Activated T-cell treated with anti-CD3 and anti-CD28 coated beads, Interleukin-2, amount 50 U/mL, for 4 hours (primary cell): ENCODE data around the gene ESM1. TPM values are rescaled to one million over a fixed set of nuclear protein-coding genes. Genes with fewer than 3 reads are reported as not detected.

Source experiments
- ATAC-seq, 2 donors: fragments of 200-7000 bp; cut with Tn5 transposase; one replicate each; pipeline ENCODE4 v1.10.0; 2021
- DNase-seq: peaks from one replicate; pipeline ENCODE4 v3.0.0-alpha.2; 2020
- H3K27me3 Mint-ChIP-seq: one replicate; pipeline ENCODE4 v1.8.0; 2021; ENCODE audit warnings: low read depth, mixed read lengths
- H3K36me3 Mint-ChIP-seq: one replicate; pipeline ENCODE4 v1.8.0; 2022; ENCODE audit warnings: mixed read lengths; ENCODE audit not compliant: insufficient read depth
- H3K4me1 Mint-ChIP-seq: one replicate; pipeline ENCODE4 v1.8.0; 2021; ENCODE audit warnings: low read depth, mixed read lengths
- H3K4me3 Mint-ChIP-seq: one replicate; pipeline ENCODE4 v1.8.0; 2021; ENCODE audit warnings: mild to moderate bottlenecking, moderate library complexity, mixed read lengths
- H3K9me3 Mint-ChIP-seq: one replicate; pipeline ENCODE4 v1.8.0; 2021; ENCODE audit warnings: mixed read lengths
- total RNA-seq, 3 donors: library from RNA; stranded (reverse); gene quantifications; one replicate each; pipeline ENCODE4 v1.2.1, GENCODE V29; 2021

ESM1 gene
- total RNA-seq, 3 donors from 2014 or later: 0.18 TPM; not detected in 2

DNA sequence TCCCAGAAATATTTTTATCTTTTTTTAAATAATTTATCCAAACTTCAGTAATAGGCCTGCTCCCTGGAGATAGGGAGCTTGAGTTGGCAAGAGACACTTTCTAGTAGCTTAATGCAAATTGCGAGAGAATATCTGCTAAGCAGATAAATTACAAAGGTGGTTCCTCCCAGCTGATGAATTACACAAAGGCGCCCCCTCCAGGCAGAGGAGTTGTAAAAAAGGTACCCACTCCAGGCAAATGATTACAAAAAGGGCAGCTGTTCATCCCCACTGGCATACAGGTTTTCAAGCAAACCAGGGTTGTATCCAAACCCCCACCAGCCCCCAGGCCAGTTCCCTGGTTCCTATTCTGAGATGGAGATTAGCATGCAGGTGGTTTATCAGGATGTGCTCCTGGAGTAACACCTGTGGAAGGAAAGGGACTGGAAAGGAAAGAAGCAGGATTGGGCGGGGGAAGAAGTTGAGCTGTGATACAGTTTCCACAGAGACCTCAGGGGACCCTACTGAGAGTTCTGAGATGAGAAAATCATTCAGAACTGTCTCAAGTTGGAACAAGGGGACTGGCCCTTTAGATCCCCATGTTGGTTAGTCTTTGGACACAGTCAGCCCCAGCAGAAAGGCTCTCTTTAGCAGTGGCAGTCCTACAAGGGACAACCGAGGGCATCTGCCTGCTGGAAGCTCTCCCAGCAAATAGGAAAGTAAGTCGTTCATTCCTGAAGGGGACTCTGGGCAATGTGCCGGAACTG, 25.5 kb downstream of the ESM1 start:
- Mint-ChIP-seq H3K4me3 (no peak overlapping the region), H3K9me3 (no peaks in the 10 kb centered on the region), H3K4me1 (peaks cover 11% of the 10 kb centered on the region), H3K36me3 (no peaks in the 10 kb centered on the region), H3K27me3 (peaks cover 7% of the 10 kb centered on the region)
- ATAC-seq: no peak
- no peak for DNase-seq

DNA sequence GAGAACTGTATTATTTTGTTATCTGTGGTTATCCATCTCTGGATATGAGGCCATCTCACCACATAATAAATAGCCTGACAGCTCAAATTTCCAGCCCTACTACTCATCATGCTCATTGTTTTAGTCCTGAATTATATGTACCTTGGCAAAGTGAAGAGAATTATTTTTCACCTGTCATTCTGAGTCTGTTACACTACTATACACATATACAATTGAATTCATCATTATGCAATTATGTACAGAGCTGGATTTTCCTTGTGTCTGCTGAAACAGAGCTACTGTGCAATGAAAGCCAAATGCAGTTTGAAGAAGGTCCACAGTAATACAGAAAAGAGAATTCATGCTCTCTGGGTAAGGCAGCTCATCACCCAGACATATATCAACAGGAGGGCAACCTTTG, 28.5 kb downstream of the ESM1 start:
- DNase-seq (no peak), ATAC-seq (no peak)
- Mint-ChIP-seq H3K4me3 (no peak overlapping the region), H3K9me3 (no peaks in the 10 kb centered on the region), H3K36me3 (no peaks in the 10 kb centered on the region), H3K27me3 (peaks cover 7% of the 10 kb centered on the region), H3K4me1 (peaks cover 2% of the 10 kb centered on the region)

GRCh38 chr5:54947187-54947586, 38.2 kb downstream of the ESM1 start:
- Mint-ChIP-seq H3K9me3 (peaks cover 6% of the 10 kb centered on the region), H3K4me3 (no peak overlapping the region), H3K36me3 (no peaks in the 10 kb centered on the region), H3K4me1 (peaks cover 2% of the 10 kb centered on the region), H3K27me3 (no peaks in the 10 kb centered on the region)
- no peak for DNase-seq
- ATAC-seq: no peak

- DNase-seq (no peak), ATAC-seq (no peak)
- Mint-ChIP-seq H3K4me3 (no peak overlapping the region), H3K4me1 (peaks cover 2% of the 10 kb centered on the region), H3K36me3 (no peaks in the 10 kb centered on the region), H3K9me3 (peaks cover 6% of the 10 kb centered on the region), H3K27me3 (no peaks in the 10 kb centered on the region)
Observed at GRCh38 chr5:54946306-54946819, 39.0 kb downstream of the ESM1 start.

DNA sequence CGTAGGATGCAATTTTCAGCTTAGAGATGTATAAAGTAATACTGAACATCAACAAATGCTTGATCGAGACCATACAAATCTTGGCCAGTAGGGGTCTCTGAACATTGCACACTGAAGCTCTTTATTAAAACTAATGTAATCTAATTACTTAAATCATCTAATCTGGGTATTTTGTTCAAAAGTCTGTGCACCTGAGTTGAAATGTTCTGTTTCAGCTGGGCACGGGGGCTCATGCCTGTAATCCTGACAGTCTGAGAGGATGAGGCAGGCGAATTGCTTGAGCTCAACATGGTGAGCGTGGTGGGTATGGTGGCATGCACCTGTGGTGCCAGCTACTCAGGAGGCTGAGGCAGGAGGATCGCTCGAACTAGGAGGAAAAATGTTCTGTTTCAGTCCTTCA, 41.0 kb downstream of the ESM1 start:
- no peaks in the 10 kb centered on the region for H3K36me3 Mint-ChIP-seq
- peaks cover 2% of the 10 kb centered on the region for H3K4me1 Mint-ChIP-seq
- peaks cover 6% of the 10 kb centered on the region for H3K9me3 Mint-ChIP-seq
- peak; percentile 46 to 53 for ATAC-seq
- no peaks in the 10 kb centered on the region for H3K27me3 Mint-ChIP-seq
- peak; percentile 30 for DNase-seq
- H3K4me3 Mint-ChIP-seq: no peak overlapping the region

DNA sequence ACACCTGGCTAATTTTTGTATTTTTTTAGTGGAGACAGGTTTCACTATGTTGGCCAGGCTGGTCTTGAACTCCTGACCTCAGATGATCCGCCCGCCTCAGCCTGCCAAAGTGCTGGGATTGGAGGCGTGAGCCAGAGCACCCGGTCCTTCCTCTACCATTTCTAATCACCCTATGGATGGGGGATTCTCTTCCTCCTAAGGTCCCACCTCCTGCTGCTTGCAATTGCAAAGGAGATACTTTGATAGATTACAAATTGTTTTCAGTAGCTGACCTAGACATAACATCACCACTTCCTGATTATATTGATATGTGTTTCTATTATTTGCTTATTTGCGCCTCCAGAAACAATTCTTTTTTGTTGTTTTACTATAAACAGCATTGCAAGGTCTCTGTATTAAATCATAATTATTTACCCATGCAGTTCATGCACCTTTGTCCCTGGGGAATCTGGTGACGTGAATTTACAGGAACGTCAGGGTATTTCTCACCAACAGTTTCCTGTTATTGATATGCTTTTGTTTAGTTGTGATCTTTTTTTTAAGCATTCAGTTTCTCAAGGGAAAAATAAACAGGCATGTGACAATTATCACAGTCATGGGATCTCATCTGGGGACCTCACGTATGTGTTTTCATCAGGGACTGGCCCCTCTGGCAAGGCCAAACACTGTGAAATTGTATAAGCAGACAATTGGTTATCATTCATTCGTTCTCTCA, 43.2 kb downstream of the ESM1 start:
- Mint-ChIP-seq H3K36me3 (no peaks in the 10 kb centered on the region), H3K27me3 (no peaks in the 10 kb centered on the region), H3K9me3 (no peaks in the 10 kb centered on the region), H3K4me1 (peaks cover 2% of the 10 kb centered on the region), H3K4me3 (no peak overlapping the region)
- no peak for DNase-seq
- no peak for ATAC-seq

- Mint-ChIP-seq H3K4me1 (no peaks in the 10 kb centered on the region), H3K27me3 (peaks cover 4% of the 10 kb centered on the region), H3K9me3 (no peaks in the 10 kb centered on the region), H3K4me3 (no peak overlapping the region), H3K36me3 (no peaks in the 10 kb centered on the region)
- ATAC-seq: no peak
- DNase-seq: no peak
Observed at GRCh38 chr5:54936201-54936600, 49.2 kb downstream of the ESM1 start.

- Mint-ChIP-seq H3K36me3 (no peaks in the 10 kb centered on the region), H3K4me3 (no peak overlapping the region), H3K9me3 (no peaks in the 10 kb centered on the region), H3K27me3 (peaks cover 4% of the 10 kb centered on the region), H3K4me1 (no peaks in the 10 kb centered on the region)
- ATAC-seq: no peak
- DNase-seq: no peak
Observed at GRCh38 chr5:54932789-54933188, 52.6 kb downstream of the ESM1 start.

GRCh38 chr5:54930736-54931135, 54.7 kb downstream of the ESM1 start:
- no peaks in the 10 kb centered on the region for H3K4me1 Mint-ChIP-seq

More at GRCh38 chr5:54930736-54931135, 54.7 kb downstream of the ESM1 start:
- H3K4me3 Mint-ChIP-seq: no peak overlapping the region
- ATAC-seq (peak; percentile 34 to 56), DNase-seq (no peak)
- H3K36me3 Mint-ChIP-seq: no peaks in the 10 kb centered on the region
- peaks cover 4% of the 10 kb centered on the region for H3K27me3 Mint-ChIP-seq
- H3K9me3 Mint-ChIP-seq: peaks cover 8% of the 10 kb centered on the region

Other genes starting within 250 kb of the ESM1 start
- gene GZMK, start 38.7 kb upstream of the ESM1 start, total RNA-seq: under 1 TPM; 0.25 to 0.50 (median 0.35) TPM
- gene GZMA, start 117.1 kb upstream of the ESM1 start, total RNA-seq: 10 to 100 TPM in 1 of 3 donors, 1 to 10 TPM in 2; 5.6 to 14.4 (median 7.7) TPM
- gene GPX8, start 174.6 kb upstream of the ESM1 start, total RNA-seq: under 1 TPM; 0.08 to 0.40 (median 0.16) TPM
- gene CDC20B, start 187.6 kb upstream of the ESM1 start, total RNA-seq: under 1 TPM in 2 of 3 donors, not detected in 1; 0.11 to 0.16 TPM
- not detected for gene MCIDAS, start 241.7 kb upstream of the ESM1 start, total RNA-seq
- not detected for gene CCNO, start 248.0 kb upstream of the ESM1 start, total RNA-seq